ENCODE data around the gene SLC11A1. TPM values are rescaled to one million over a fixed set of nuclear protein-coding genes. Genes with fewer than 3 reads are reported as not detected.

The SLC11A1 gene
- polyA plus RNA-seq, 1 donor (not counting 4 experiments of a cell fraction or from before 2014, with no cell fraction given) = 0.46 TPM

GRCh38 chr2:218400167-218400929 lies 18.3 kb downstream of the SLC11A1 start:
- H3K4me3 ChIP-seq (ENCODE audit: control insufficient read depth in 2 of 3, extremely low read depth in 1 of 3, insufficient read depth in 2 of 3, low read depth in 1 of 3, low read length in 3 of 3) = peak overlapping the region; percentile 70 to 89 (median 82)
- peaks cover 28% of the 10 kb centered on the region for H3K4me1 ChIP-seq (ENCODE audit: control insufficient read depth, extremely low read depth, insufficient read depth, low read length)
- H3K9ac ChIP-seq (ENCODE audit: control insufficient read depth, extremely low read depth, insufficient read depth, low read length) = peak overlapping the region; percentile 81
- FAIRE-seq = no peak
- H3K27ac ChIP-seq (ENCODE audit: control insufficient read depth, insufficient read depth, low read length) = peak overlapping the region; percentile 64
- H3K9me1 ChIP-seq (ENCODE audit: control insufficient read depth, extremely low read depth, insufficient read depth, low read length) = no peaks in the 10 kb centered on the region
- no peaks in the 10 kb centered on the region for H4K20me1 ChIP-seq (ENCODE audit: control insufficient read depth, extremely low read depth, insufficient read depth, low read length)
- TF ChIP-seq EZH2 (IDR thresholded peaks at IDR 0.05; ENCODE audit: low read length) (no peak), CTCF (optimal IDR thresholded peaks at IDR 0.05 in 1 of 3, IDR thresholded peaks at IDR 0.05 in 1 of 3, conservative IDR thresholded peaks at IDR 0.05 in 1 of 3; ENCODE audit: extremely low read depth in 1 of 3, insufficient read depth in 2 of 3, low read length in 3 of 3) (no peak)
- no peaks in the 10 kb centered on the region for H3K27me3 ChIP-seq (ENCODE audit: control insufficient read depth, extremely low read depth, insufficient read depth, low read length)
- H3K4me2 ChIP-seq (ENCODE audit: control insufficient read depth, extremely low read depth, insufficient read depth, low read depth, low read length) = peak overlapping the region; percentile 58
- H3K36me3 ChIP-seq (ENCODE audit: control insufficient read depth in 2 of 2, extremely low read depth in 1 of 2, insufficient read depth in 2 of 2, low read length in 2 of 2) = peaks cover 11 to 13% of the 10 kb centered on the region in 2 experiments
- peaks cover 26% of the 10 kb centered on the region for H3K79me2 ChIP-seq (ENCODE audit: control insufficient read depth, insufficient read depth, low read length)
- no peak overlapping the region for H2AFZ ChIP-seq (ENCODE audit: control insufficient read depth, low read length)
- no peak for DNase-seq (ENCODE audit: low read depth, low spot score)
- H3K9me3 ChIP-seq (ENCODE audit: control insufficient read depth, low read depth, low read length) = no peaks in the 10 kb centered on the region
- dilution Hi-C loops (cut with MboI; ENCODE audit: extremely low pct_ligation_motif_present, low sequenced_read_pairs) = no loop called here

GRCh38 chr2:218400930-218401881 lies 19.1 kb downstream of the SLC11A1 start:
- FAIRE-seq (no peak), DNase-seq (ENCODE audit: low read depth, low spot score) (no peak)
- Histone ChIP-seq H3K4me1 (ENCODE audit: control insufficient read depth, extremely low read depth, insufficient read depth, low read length) (peaks cover 35% of the 10 kb centered on the region), H3K4me3 (ENCODE audit: control insufficient read depth in 2 of 3, extremely low read depth in 1 of 3, insufficient read depth in 2 of 3, low read depth in 1 of 3, low read length in 3 of 3) (peak overlapping the region; percentile 70 to 89 (median 82)), H3K9ac (ENCODE audit: control insufficient read depth, extremely low read depth, insufficient read depth, low read length) (peak overlapping the region; percentile 81), H3K27ac (ENCODE audit: control insufficient read depth, insufficient read depth, low read length) (no peak overlapping the region), H3K4me2 (ENCODE audit: control insufficient read depth, extremely low read depth, insufficient read depth, low read depth, low read length) (peak overlapping the region; percentile 85), H4K20me1 (ENCODE audit: control insufficient read depth, extremely low read depth, insufficient read depth, low read length) (no peaks in the 10 kb centered on the region), H3K9me1 (ENCODE audit: control insufficient read depth, extremely low read depth, insufficient read depth, low read length) (no peaks in the 10 kb centered on the region), H3K9me3 (ENCODE audit: control insufficient read depth, low read depth, low read length) (no peaks in the 10 kb centered on the region), H3K79me2 (ENCODE audit: control insufficient read depth, insufficient read depth, low read length) (peaks cover 26% of the 10 kb centered on the region), H3K36me3 (ENCODE audit: control insufficient read depth in 2 of 2, extremely low read depth in 1 of 2, insufficient read depth in 2 of 2, low read length in 2 of 2) (peaks cover 12 to 13% of the 10 kb centered on the region in 2 experiments), H3K27me3 (ENCODE audit: control insufficient read depth, extremely low read depth, insufficient read depth, low read length) (no peaks in the 10 kb centered on the region), H2AFZ (ENCODE audit: control insufficient read depth, low read length) (no peak overlapping the region)
- no peak for TF ChIP-seq EZH2 (IDR thresholded peaks at IDR 0.05; ENCODE audit: low read length)
- TF ChIP-seq CTCF (optimal IDR thresholded peaks at IDR 0.05 in 1 of 3, IDR thresholded peaks at IDR 0.05 in 1 of 3, conservative IDR thresholded peaks at IDR 0.05 in 1 of 3; ENCODE audit: extremely low read depth in 1 of 3, insufficient read depth in 2 of 3, low read length in 3 of 3) = no peak
- dilution Hi-C loops (cut with MboI; ENCODE audit: extremely low pct_ligation_motif_present, low sequenced_read_pairs) = no loop called here

Data from keratinocyte (primary cell).